ENCODE measurements around the gene TTC7B. TPM values are rescaled to one million over a fixed set of nuclear protein-coding genes. Genes with fewer than 3 reads are reported as not detected.

The TTC7B gene
- total RNA-seq, 4 donors from 2014 or later, result 19.1 to 87.6 (median 22.1) TPM

- Histone ChIP-seq H3K4me3 (replicated peaks in 1 of 3) (no peak overlapping the region), H3K36me3 (no peaks in the 10 kb centered on the region), H3K27me3 (no peaks in the 10 kb centered on the region), H3K4me1 (peaks cover 12% of the 10 kb centered on the region in 2 donors), H3K27ac (no peak overlapping the region), H3K9me3 (no peaks in the 10 kb centered on the region)
- no peak for DNase-seq
- intact Hi-C loops (cut with DNase I), result no loop called here
- TF ChIP-seq CTCF (IDR thresholded peaks at IDR 0.05), result no peak
- no peak for TF ChIP-seq POLR2A (IDR thresholded peaks at IDR 0.05)
- 60 to 71% methylated on average over 7 of the region's 7 CpGs for WGBS, 2 donors
Measured at GRCh38 chr14:90616881-90617280, 199.3 kb downstream of the TTC7B start.

GRCh38 chr14:90616313-90616712 lies 199.9 kb downstream of the TTC7B start:
- H3K27ac ChIP-seq, result no peak overlapping the region
- H3K27me3 ChIP-seq, result no peaks in the 10 kb centered on the region
- TF ChIP-seq POLR2A (IDR thresholded peaks at IDR 0.05), result no peak
- no peak for TF ChIP-seq CTCF (IDR thresholded peaks at IDR 0.05)
- DNase-seq, result no peak
- intact Hi-C loops (cut with DNase I), result no loop called here
- no peaks in the 10 kb centered on the region for H3K36me3 ChIP-seq
- H3K4me3 ChIP-seq (replicated peaks in 1 of 3), result no peak overlapping the region
- H3K9me3 ChIP-seq, result no peaks in the 10 kb centered on the region
- 82 to 83% methylated on average over 9 to 10 of the region's 10 CpGs for WGBS, 2 donors
- H3K4me1 ChIP-seq, result peaks cover 12% of the 10 kb centered on the region in 2 donors

- H3K9me3 ChIP-seq, result no peaks in the 10 kb centered on the region
- no peak for TF ChIP-seq CTCF (IDR thresholded peaks at IDR 0.05)
- no peak for TF ChIP-seq POLR2A (IDR thresholded peaks at IDR 0.05)
- H3K4me1 ChIP-seq, result peaks cover 8% of the 10 kb centered on the region in 2 donors
- no peak overlapping the region for H3K27ac ChIP-seq
- no peak for DNase-seq
- no peak overlapping the region for H3K4me3 ChIP-seq (replicated peaks in 1 of 3)
- intact Hi-C loops (cut with DNase I), result no loop called here
- H3K36me3 ChIP-seq, result no peaks in the 10 kb centered on the region
- H3K27me3 ChIP-seq, result no peaks in the 10 kb centered on the region
- WGBS, 2 donors, result 64 to 78% methylated on average over 9 of the region's 9 CpGs
Measured at GRCh38 chr14:90615517-90616060, 200.6 kb downstream of the TTC7B start.

- peaks cover 2% of the 10 kb centered on the region in 2 donors for H3K4me1 ChIP-seq
- no peaks in the 10 kb centered on the region for H3K36me3 ChIP-seq
- H3K27ac ChIP-seq, result no peak overlapping the region
- H3K4me3 ChIP-seq (replicated peaks in 1 of 3), result no peak overlapping the region
- no peaks in the 10 kb centered on the region for H3K9me3 ChIP-seq
- 82 to 83% methylated on average over 10 of the region's 10 CpGs for WGBS, 2 donors
- intact Hi-C loops (cut with DNase I), result no loop called here
- H3K27me3 ChIP-seq, result no peaks in the 10 kb centered on the region
- TF ChIP-seq CTCF (IDR thresholded peaks at IDR 0.05) (no peak), POLR2A (IDR thresholded peaks at IDR 0.05) (no peak)
- no peak for DNase-seq
Measured at GRCh38 chr14:90614696-90615516, 201.3 kb downstream of the TTC7B start.

GRCh38 chr14:90613997-90614396 lies 202.2 kb downstream of the TTC7B start:
- no peaks in the 10 kb centered on the region for H3K27me3 ChIP-seq
- H3K27ac ChIP-seq, result no peak overlapping the region
- 92 to 93% methylated on average over 4 of the region's 4 CpGs for WGBS, 2 donors
- DNase-seq, result no peak
- no peak overlapping the region for H3K4me3 ChIP-seq (replicated peaks in 1 of 3)
- H3K9me3 ChIP-seq, result no peaks in the 10 kb centered on the region
- intact Hi-C loops (cut with DNase I), result no loop called here
- no peaks in the 10 kb centered on the region for H3K4me1 ChIP-seq
- no peaks in the 10 kb centered on the region for H3K36me3 ChIP-seq
- TF ChIP-seq POLR2A (IDR thresholded peaks at IDR 0.05), result no peak
- TF ChIP-seq CTCF (IDR thresholded peaks at IDR 0.05), result no peak
